ENCODE data around the gene KCNG1.
"Not testable (repeated sequence)": the region's sequence is repeated elsewhere in the genome, so short reads cannot be mapped to it uniquely, and the experiment has no call there.

KCNG1 gene

DNA sequence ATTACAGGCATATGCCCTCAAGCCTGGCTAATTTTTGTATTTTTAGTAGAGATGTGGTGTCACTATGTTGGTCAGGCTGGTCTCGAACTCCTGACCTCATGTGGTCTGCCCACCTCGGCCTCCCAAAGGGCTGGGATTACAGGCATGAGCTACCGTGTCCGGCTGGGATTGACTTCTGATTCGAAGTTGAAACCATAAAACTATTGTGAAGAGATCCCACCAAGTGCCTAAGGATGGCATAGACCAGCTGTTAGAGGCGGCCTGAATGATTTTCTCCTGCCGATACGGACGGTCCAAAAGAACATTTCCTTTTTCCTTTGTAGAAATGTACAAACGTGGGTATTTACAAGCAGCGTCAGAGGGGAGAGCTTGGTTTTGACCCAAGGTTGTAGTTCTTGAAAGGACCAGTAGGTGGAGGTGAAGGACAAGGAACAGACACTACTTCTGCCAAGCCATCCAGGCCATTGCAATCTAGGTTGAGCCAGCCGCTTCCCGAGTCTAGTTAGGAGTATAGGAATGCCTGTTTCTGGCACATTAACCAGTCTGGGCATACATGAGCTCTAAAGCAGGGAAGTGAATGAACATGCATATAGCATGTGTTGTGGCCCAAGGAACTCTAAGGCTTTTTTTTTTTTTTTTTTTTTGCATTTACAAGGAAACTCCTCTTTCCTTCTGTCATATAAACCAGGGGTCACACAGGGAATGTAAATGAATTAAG lies 35.3 kb downstream of the KCNG1 start:
- H3K27ac Mint-ChIP-seq: no peak overlapping the region
- DNase-seq (ENCODE audit: low spot score in 2 of 2): peak; percentile 63 to 81
- H3K9me3 Mint-ChIP-seq: no peaks in the 10 kb centered on the region
- peak; percentile 83 for ATAC-seq
- H3K4me1 Mint-ChIP-seq: no peaks in the 10 kb centered on the region
- no peaks in the 10 kb centered on the region for H3K36me3 Mint-ChIP-seq
- H3K4me3 Mint-ChIP-seq: no peak overlapping the region

DNA sequence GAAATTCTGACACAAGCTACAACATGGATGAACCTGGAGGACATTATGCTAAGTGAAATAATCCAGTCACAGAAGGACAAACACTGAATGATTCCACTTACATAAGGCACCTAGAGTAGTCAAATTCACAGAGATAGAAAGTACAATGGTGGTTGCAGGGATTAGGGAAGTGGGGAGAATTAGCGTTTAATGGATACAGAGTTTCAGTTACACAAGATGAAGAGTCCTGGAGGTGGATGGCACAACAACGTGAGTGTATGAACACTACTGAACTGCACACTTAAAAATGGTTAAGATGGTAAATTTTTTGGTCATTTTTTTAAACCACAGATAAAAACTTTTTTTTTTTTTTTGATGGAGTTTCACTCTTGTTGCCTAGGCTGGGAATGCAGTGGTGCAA lies 39.6 kb downstream of the KCNG1 start:
- H3K27ac Mint-ChIP-seq: no peak overlapping the region
- H3K4me1 Mint-ChIP-seq: peaks cover 26% of the 10 kb centered on the region
- H3K9me3 Mint-ChIP-seq: no peaks in the 10 kb centered on the region
- ATAC-seq (no peak), DNase-seq (ENCODE audit: low spot score in 2 of 2) (no peak)
- H3K36me3 Mint-ChIP-seq: no peaks in the 10 kb centered on the region
- no peak overlapping the region for H3K4me3 Mint-ChIP-seq

DNA sequence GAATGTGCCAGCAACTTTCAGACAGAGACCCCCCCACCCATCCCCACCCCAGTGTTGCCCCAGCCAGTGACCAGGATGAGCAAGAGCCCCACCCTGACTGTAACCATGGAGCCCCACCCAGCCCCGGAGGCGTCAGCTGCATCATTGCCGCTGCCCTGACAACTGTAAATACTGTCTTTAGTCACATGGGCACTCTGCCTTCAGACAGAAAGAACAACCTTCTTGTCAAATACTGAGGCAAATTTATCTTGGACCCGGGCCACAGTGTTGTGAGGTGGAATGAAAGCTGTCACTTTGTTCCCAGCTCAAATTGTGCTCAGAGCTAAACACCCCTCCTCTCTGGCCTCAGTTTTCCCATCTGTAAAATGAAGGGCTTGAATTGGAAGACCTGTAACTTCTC lies 40.5 kb downstream of the KCNG1 start:
- peaks cover 28% of the 10 kb centered on the region for H3K4me1 Mint-ChIP-seq
- no peaks in the 10 kb centered on the region for H3K9me3 Mint-ChIP-seq
- no peak for DNase-seq (ENCODE audit: low spot score in 2 of 2)
- ATAC-seq: no peak
- H3K4me3 Mint-ChIP-seq: no peak overlapping the region
- no peak overlapping the region for H3K27ac Mint-ChIP-seq
- no peaks in the 10 kb centered on the region for H3K36me3 Mint-ChIP-seq

DNA sequence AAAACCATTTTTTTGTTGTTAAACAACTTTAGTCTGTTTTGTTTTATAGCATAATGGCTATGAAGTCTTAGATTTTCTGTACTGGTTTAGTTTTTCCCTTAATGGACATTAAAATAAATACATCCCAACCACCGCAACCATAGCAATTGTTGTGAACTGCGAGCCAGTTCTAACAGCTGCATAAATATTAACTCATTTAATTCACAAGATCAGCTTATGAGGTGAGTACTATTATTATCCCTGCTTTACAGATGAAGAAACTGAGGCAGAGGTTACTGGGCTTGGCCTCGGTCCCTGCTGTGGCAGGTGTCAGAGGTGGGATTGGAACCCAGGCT lies 41.2 kb downstream of the KCNG1 start:
- ATAC-seq (no peak), DNase-seq (ENCODE audit: low spot score in 2 of 2) (no peak)
- Mint-ChIP-seq H3K36me3 (no peaks in the 10 kb centered on the region), H3K4me1 (peaks cover 28% of the 10 kb centered on the region), H3K4me3 (no peak overlapping the region), H3K27ac (peak overlapping the region; percentile 45), H3K9me3 (no peaks in the 10 kb centered on the region)

DNA sequence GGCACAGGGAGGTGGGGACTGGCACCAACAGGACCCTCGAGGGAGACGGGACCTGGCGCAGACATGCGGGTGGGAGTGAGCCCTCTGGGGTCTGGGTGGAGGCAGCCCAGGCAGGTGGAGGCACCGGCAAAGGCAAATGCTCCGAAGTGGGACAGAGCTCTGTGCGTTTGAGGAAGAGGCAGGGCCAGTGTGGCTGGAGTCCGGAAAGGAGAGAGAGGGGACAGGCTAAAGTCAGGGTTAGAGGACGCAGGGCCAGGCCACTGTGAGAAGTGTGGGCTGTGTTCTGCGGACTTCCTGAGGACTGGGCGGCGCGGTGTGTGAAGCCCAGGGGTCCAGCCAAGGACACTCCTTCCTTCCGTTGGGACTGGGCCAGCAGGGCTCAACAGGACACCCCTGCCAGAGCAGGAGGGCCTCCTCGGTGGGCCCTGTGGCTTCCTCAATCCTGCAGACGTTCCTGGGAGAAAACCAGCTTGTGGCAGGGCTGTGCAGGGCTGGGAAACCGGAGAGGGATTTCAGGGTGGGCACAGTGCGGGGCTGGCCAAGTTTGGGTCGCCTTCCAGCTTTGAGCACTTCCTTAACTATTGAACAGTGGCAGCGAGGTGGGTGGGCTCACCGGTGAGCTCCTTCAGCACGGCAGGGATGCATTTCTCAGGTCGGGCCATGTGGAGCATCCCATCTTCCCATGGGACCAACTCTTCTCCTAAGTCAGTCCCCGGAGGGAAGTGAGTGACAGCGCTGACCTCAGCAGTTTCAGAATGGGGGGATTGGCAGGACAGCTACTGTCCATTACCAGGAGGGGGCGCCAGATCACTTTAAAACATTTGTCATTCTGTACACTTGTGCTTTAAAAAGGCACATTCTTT lies 41.8 kb downstream of the KCNG1 start:
- DNase-seq (ENCODE audit: low spot score in 2 of 2) (peak; percentile 63 to 81), ATAC-seq (peak; percentile 28)
- H3K27ac Mint-ChIP-seq: peak overlapping the region; percentile 93
- no peaks in the 10 kb centered on the region for H3K36me3 Mint-ChIP-seq
- H3K9me3 Mint-ChIP-seq: no peaks in the 10 kb centered on the region
- H3K4me3 Mint-ChIP-seq: peak overlapping the region; percentile 50
- peaks cover 28% of the 10 kb centered on the region for H3K4me1 Mint-ChIP-seq

DNA sequence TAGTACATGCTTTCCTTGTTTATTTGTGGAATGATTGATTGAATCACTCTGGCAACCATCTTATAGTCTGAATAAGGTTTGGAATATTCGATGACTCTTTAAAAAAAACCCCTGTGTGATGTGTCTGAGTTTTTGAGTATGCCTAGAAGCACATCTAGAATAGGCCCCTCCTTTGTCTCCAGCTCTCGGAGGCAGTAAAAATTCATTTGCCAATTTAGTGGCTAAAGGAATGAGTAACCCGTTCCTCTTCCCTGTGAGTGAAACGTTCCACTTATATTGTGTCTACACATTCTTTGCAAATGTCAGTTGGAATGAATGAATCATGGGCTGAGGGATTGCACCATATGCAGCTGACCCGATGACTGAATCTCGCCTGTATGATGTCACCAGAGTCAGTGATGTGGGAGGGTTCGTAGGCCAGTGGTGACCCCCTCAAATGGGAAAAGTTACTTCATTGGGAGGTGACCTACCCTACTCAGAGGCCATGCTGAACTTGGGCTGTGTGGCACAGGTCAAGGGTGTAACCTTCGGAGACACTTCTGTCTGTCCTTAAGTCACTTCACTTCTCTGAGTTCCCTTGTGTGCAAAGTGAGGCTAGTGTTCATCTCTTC lies 42.7 kb downstream of the KCNG1 start:
- peaks cover 28% of the 10 kb centered on the region for H3K4me1 Mint-ChIP-seq
- no peaks in the 10 kb centered on the region for H3K9me3 Mint-ChIP-seq
- DNase-seq (ENCODE audit: low spot score in 2 of 2) (peak in 1 of 2 donors; percentile 60), ATAC-seq (peak; percentile 94)
- peak overlapping the region; percentile 93 for H3K27ac Mint-ChIP-seq
- peak overlapping the region; percentile 50 for H3K4me3 Mint-ChIP-seq
- H3K36me3 Mint-ChIP-seq: no peaks in the 10 kb centered on the region

DNA sequence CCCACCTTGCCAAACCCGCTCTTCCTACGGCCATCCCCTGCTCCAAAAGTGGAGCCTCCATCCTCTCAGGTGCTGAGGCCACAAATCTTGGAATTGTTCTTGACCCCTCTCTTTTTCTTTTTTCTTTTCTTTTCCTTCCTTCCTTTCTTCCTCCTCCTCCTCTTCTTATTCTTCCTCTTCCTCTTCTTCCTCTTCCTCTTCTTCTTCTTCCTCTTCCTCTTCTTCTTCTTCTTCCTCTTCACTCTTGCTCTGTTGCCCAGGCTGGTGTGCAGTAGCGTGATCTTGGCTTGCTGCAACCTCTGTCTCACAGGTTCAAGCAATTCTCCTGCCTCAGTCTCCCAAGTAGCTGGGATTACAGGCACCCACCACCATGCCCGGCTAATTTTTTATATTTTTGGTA lies 44.4 kb downstream of the KCNG1 start:
- H3K27ac Mint-ChIP-seq, H3K36me3 Mint-ChIP-seq: not testable (repeated sequence)

DNA sequence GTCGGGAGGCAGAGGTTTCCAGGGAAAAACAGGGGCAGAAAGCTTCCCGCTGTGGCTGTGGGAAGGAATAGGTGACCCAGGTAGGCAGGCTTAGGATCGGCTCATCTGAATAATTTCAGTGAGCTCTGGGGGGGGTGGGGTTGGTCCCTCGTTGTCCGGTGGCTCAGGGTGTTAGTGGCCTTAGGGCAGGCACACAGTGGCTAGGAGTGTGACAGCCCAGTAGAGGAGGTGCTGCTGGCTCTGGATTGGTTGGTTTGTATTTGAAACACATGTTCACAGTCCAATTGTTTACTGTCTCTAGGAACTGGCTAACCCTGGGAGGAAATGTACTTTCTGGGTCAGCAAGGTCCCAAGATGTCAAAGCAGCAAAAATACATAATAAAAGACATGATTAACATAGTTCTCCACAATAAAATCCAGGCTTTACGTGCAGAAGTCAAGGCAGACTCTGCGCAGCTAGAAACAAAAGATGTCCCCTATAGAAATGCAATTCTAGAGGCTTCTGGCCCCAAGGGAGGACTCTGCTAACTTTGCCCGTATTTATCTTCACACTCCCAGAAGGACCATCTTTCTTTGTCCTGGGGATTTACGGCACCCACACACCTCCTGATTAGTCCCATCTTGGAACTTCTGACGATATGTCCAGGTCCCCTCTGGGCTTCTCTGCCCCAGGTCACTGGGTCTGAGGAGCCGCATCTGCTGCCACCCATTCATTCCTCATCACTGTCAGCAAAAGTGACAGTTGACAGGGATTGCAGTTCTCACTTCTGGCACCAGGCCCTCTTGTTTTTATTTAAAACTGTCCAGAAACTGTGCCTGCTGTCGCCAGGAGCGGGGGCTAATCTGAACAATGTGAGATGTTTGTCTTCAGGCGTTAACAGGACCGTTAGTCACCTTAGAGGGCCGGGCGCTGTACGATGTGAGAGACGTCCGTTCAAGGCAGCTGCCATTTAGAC lies 45.6 kb downstream of the KCNG1 start:
- H3K4me3 Mint-ChIP-seq: no peak overlapping the region

More for the DNA sequence above, 44.4 kb downstream of the KCNG1 start:
- not testable (repeated sequence) for ATAC-seq; DNase-seq (ENCODE audit: low spot score in 2 of 2); H3K9me3 Mint-ChIP-seq; H3K4me3 Mint-ChIP-seq
- H3K4me1 Mint-ChIP-seq: peaks cover 28% of the 10 kb centered on the region

DNA sequence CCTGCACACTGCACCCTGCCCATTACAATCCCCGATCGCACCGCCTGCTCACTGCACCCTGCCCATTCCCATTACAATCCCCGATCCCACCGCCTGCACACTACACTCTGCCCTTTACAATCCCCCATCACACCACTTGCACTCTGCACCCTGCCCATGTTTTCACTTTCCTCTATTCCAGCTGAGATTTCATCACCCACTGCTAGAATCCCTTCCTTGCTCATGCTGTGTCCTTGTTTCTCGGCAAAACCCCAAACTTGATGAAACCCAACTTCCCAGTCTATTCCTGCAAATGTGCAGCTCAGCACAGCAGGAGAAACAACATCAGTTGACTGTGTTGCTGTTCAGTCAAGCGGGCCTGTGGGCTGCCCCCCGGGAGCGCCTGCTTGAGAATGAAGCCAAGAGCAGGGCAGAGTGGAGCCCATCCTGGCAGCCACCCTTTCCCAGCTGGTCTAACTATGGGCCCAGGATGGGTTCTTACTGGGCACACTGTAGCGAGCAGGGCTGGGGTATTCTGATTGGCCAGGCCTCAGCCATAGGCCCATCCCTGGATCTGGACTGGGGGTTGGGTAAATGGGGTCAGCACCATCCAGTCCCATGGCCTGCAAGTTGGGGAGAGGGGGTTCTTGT lies 47.1 kb downstream of the KCNG1 start:
- H3K4me3 Mint-ChIP-seq: no peak overlapping the region
- peaks cover 27% of the 10 kb centered on the region for H3K4me1 Mint-ChIP-seq
- H3K9me3 Mint-ChIP-seq: no peaks in the 10 kb centered on the region
- ATAC-seq: no peak
- DNase-seq (ENCODE audit: low spot score in 2 of 2): no peak
- H3K36me3 Mint-ChIP-seq: no peaks in the 10 kb centered on the region
- H3K27ac Mint-ChIP-seq: no peak overlapping the region

More for the DNA sequence above, 45.6 kb downstream of the KCNG1 start:
- H3K9me3 Mint-ChIP-seq: no peaks in the 10 kb centered on the region
- DNase-seq (ENCODE audit: low spot score in 2 of 2) (no peak), ATAC-seq (no peak)
- no peaks in the 10 kb centered on the region for H3K36me3 Mint-ChIP-seq
- no peak overlapping the region for H3K27ac Mint-ChIP-seq
- H3K4me1 Mint-ChIP-seq: peaks cover 28% of the 10 kb centered on the region

DNA sequence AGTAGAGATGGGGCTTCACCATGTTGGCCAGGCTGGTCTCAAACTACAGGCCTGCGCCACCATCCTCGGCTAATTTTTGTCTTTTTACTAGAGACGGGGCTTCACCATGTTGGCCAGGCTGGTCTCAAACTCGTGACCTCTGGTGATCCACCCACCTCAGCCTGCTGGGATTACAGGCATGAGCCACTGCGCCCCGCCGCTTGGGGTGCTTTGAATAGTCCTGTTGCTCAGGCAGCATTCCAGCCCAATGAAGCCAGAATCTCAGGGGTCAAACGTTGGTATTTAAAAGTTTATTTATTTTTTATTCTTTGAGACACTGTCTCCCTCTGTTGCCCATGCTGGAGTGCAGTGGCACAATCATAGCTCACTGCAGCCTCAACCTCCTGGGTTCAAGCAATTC lies 53.0 kb downstream of the KCNG1 start:
- ATAC-seq (no peak), DNase-seq (ENCODE audit: low spot score in 2 of 2) (no peak)
- no peak overlapping the region for H3K27ac Mint-ChIP-seq
- H3K9me3 Mint-ChIP-seq: no peaks in the 10 kb centered on the region
- H3K4me1 Mint-ChIP-seq: no peaks in the 10 kb centered on the region
- H3K36me3 Mint-ChIP-seq: no peaks in the 10 kb centered on the region
- no peak overlapping the region for H3K4me3 Mint-ChIP-seq

DNA sequence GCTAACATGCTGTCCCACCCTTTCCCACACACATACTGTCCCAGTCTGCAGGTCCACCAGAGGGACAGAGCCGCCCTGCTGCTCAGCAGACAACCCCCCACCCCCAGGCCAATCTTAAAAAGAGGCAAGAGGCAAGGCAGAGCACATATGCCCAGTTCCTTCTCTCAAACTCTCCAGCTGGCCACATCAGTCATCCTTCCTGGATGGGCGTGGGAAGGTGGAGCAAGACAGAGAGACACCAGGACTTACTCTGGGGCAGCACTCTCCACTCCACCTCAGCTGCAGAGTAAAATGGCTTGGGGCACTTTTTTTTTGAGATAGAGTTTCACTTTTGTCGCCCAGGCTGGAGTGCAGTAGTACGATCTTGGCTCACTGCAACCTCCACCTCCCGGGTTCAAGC lies 53.5 kb downstream of the KCNG1 start:
- no peaks in the 10 kb centered on the region for H3K9me3 Mint-ChIP-seq
- no peak overlapping the region for H3K27ac Mint-ChIP-seq
- no peak for ATAC-seq
- no peak overlapping the region for H3K4me3 Mint-ChIP-seq
- H3K36me3 Mint-ChIP-seq: no peaks in the 10 kb centered on the region
- H3K4me1 Mint-ChIP-seq: no peaks in the 10 kb centered on the region
- no peak for DNase-seq (ENCODE audit: low spot score in 2 of 2)

DNA sequence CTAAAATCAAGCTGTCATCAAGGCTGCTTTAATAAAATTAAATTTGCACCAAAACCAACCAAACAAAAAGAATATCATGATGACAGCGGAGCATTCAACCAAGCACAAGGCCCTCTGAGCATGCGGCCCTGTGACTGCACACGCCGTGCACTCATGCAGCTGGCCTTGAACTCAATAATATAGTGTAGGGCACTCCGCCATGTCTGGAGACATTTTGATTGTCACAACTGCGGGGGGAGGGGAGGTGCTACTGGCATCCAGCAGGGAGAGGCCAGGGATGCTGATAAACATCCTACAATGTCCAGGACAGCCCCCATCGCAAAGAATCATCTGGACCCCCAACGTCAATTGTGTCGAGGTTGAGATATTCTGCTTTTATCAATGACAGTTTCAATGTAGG lies 54.6 kb downstream of the KCNG1 start:
- no peaks in the 10 kb centered on the region for H3K4me1 Mint-ChIP-seq
- DNase-seq (ENCODE audit: low spot score in 2 of 2) (no peak), ATAC-seq (no peak)
- no peaks in the 10 kb centered on the region for H3K36me3 Mint-ChIP-seq
- H3K4me3 Mint-ChIP-seq: no peak overlapping the region
- no peak overlapping the region for H3K27ac Mint-ChIP-seq
- H3K9me3 Mint-ChIP-seq: no peaks in the 10 kb centered on the region

DNA sequence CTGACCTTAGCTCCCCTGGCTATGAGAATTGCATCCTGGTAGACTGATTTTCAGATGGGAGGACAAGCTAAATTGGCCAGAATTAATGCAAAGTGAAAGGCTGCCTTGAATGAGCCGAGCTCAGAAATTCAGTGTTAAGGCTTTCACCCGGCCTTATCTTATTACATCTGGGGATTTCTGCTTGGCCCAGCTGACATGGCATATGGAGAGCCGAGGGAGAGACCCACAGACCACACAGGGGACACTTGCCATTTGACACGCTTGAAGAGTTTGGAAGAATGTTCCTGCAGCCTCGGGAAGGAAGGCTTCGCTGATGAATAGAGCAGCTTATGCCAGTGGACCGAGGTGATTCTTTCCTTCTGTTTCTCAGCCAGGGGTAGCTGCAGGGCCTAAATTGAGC lies 55.3 kb downstream of the KCNG1 start:
- no peak for ATAC-seq
- no peaks in the 10 kb centered on the region for H3K4me1 Mint-ChIP-seq
- H3K36me3 Mint-ChIP-seq: peaks cover 1% of the 10 kb centered on the region
- no peak for DNase-seq (ENCODE audit: low spot score in 2 of 2)
- no peaks in the 10 kb centered on the region for H3K9me3 Mint-ChIP-seq
- H3K27ac Mint-ChIP-seq: no peak overlapping the region
- no peak overlapping the region for H3K4me3 Mint-ChIP-seq

DNA sequence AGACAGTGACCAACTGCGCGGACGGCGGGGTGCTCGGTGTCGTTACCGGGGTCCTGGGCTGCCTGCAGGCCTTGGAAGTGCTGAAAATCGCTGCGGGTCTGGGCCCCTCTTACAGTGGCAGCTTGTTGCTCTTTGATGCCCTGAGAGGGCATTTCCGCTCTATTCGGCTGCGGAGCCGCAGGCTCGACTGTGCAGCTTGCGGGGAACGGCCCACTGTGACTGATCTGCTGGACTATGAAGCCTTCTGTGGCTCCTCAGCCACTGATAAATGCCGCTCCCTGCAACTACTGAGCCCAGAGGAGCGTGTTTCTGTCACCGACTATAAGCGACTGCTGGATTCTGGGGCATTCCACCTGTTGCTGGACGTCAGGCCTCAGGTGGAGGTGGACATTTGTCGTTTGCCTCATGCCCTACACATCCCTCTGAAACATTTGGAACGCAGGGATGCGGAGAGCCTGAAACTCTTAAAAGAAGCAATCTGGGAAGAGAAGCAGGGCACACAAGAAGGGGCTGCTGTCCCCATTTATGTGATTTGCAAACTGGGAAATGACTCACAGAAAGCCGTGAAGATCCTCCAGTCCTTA lies 63.3 kb downstream of the KCNG1 start:
- peak overlapping the region; percentile 94 for H3K4me3 Mint-ChIP-seq
- no peak for ATAC-seq
- peaks cover 58% of the 10 kb centered on the region for H3K36me3 Mint-ChIP-seq
- peaks cover 41% of the 10 kb centered on the region for H3K4me1 Mint-ChIP-seq
- H3K27ac Mint-ChIP-seq: peak overlapping the region; percentile 100
- no peaks in the 10 kb centered on the region for H3K9me3 Mint-ChIP-seq
- DNase-seq (ENCODE audit: low spot score in 2 of 2): no peak
